Uterus (tissue), 2 donors: ENCODE data around the gene RPRML.
"Not testable (repeated sequence)": the region's sequence is repeated elsewhere in the genome, so short reads cannot be mapped to it uniquely, and the experiment has no call there.

ENCODE experiments used
- CTCF ChIP-seq, 4 experiments: fragments of 200-600 bp in 2 of 4; fragments of 450-650 bp in 2 of 4; sonication (generic) in 2 of 4; IDR thresholded peaks; one replicate each; pipeline ENCODE4 v1.5.1; 2016 to 2019; ENCODE audit warnings: antibody characterized with exemption in 4 of 4, mild to moderate bottlenecking in 2 of 4, moderate library complexity in 1 of 4
- POLR2A ChIP-seq, 2 donors: fragments of 450-650 bp; IDR thresholded peaks; one replicate each; pipeline ENCODE4 v1.6.1; 2016; ENCODE audit warnings: antibody characterized with exemption in 2 of 2, mild to moderate bottlenecking in 1 of 2, moderate library complexity in 1 of 2

- TF ChIP-seq CTCF, POLR2A (IDR thresholded peaks at IDR 0.05): not testable (repeated sequence)
Observed at GRCh38 chr17:47003864-47004263, 24.8 kb upstream of the RPRML start.
